Brain microvascular endothelial cell (primary cell): Measurements from ENCODE around the gene LRRTM4.

Source experiments
- DNase-seq: peaks from one replicate; pipeline ENCODE4 v3.0.0-alpha.2; 2020
- H3K27ac ChIP-seq: fragments of 250-450 bp; sonication (Bioruptor Pico); 2 replicates; pipeline ENCODE4 v1.5.1; 2020; ENCODE audit warnings: mild to moderate bottlenecking, moderate library complexity
- H3K27me3 ChIP-seq: fragments of 250-450 bp; sonication (Bioruptor Pico); replicated peaks from 2 replicates; pipeline ENCODE4 v1.5.1; 2020; ENCODE audit warnings: mild to moderate bottlenecking
- H3K36me3 ChIP-seq: fragments of 250-450 bp; sonication (Bioruptor Pico); replicated peaks from 2 replicates; pipeline ENCODE4 v1.5.1; 2020; ENCODE audit warnings: mild to moderate bottlenecking
- H3K4me3 ChIP-seq: 2 replicates; pipeline ENCODE4 v1.5.1; 2011; ENCODE audit warnings: low read depth, mild to moderate bottlenecking, control low read depth, low read length, moderate library complexity
- CTCF ChIP-seq: IDR thresholded peaks from 2 replicates; pipeline ENCODE4 v1.5.1; 2011; ENCODE audit warnings: low read depth, mild to moderate bottlenecking, moderate library complexity, low read length, control low read depth, inconsistent platforms; ENCODE audit errors: missing control alignments
- in situ Hi-C: cut with HindIII; loops from 2 replicates; pipeline ENCODE4 v1.10.0; 2017; ENCODE audit warnings: low sequenced_read_pairs, low pct_ligation_motif_present

The LRRTM4 gene

DNA sequence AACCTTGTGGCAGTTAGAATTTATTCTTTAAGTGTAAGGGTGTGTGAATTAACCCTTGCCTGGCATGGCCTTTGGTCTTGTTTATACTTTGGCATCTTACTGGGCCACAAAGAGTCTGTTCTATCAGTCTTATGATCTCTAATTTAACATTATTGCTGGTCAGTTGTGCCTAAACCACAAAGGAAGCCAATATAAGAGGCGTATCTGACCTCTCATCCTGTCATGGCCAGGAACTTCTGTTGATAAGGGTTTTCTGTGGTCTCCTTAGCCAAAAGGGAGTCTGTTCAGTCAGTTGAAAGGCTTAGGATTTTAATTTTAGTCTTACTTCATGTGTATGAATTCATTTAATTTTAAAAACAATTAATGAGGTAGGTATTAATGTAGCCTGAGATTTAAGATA is 127.2 kb downstream of the LRRTM4 start:
- no peak for DNase-seq
- Histone ChIP-seq H3K27ac (no peak overlapping the region), H3K27me3 (no peaks in the 10 kb centered on the region), H3K4me3 (no peak overlapping the region), H3K36me3 (no peaks in the 10 kb centered on the region)
- no peak for TF ChIP-seq CTCF
- in situ Hi-C loops = no loop called here

GRCh38 chr2:77391119-77391518 is 131.1 kb downstream of the LRRTM4 start:
- in situ Hi-C loops = no loop called here
- no peak for TF ChIP-seq CTCF
- H3K27me3 ChIP-seq = no peaks in the 10 kb centered on the region

GRCh38 chr2:77387324-77387723 is 134.9 kb downstream of the LRRTM4 start:
- no peaks in the 10 kb centered on the region for H3K27me3 ChIP-seq
- H3K27ac ChIP-seq = no peak overlapping the region
- in situ Hi-C loops = no loop called here
- no peak for DNase-seq
- H3K36me3 ChIP-seq = no peaks in the 10 kb centered on the region
- H3K4me3 ChIP-seq = no peak overlapping the region
- TF ChIP-seq CTCF = no peak

More at GRCh38 chr2:77391119-77391518, 131.1 kb downstream of the LRRTM4 start:
- no peak overlapping the region for H3K4me3 ChIP-seq
- H3K27ac ChIP-seq = no peak overlapping the region
- DNase-seq = no peak
- no peaks in the 10 kb centered on the region for H3K36me3 ChIP-seq

- in situ Hi-C loops = no loop called here
Observed at GRCh38 chr2:77372636-77373035, 149.5 kb downstream of the LRRTM4 start.

GRCh38 chr2:77370511-77370910 is 151.7 kb downstream of the LRRTM4 start:
- Histone ChIP-seq H3K36me3 (no peaks in the 10 kb centered on the region), H3K27ac (no peak overlapping the region), H3K27me3 (no peaks in the 10 kb centered on the region), H3K4me3 (no peak overlapping the region)
- no peak for TF ChIP-seq CTCF
- in situ Hi-C loops = no loop called here
- DNase-seq = no peak

More at GRCh38 chr2:77372636-77373035, 149.5 kb downstream of the LRRTM4 start:
- H3K4me3 ChIP-seq = no peak overlapping the region
- no peak overlapping the region for H3K27ac ChIP-seq
- TF ChIP-seq CTCF = no peak
- H3K27me3 ChIP-seq = no peaks in the 10 kb centered on the region
- DNase-seq = no peak
- H3K36me3 ChIP-seq = no peaks in the 10 kb centered on the region

DNA sequence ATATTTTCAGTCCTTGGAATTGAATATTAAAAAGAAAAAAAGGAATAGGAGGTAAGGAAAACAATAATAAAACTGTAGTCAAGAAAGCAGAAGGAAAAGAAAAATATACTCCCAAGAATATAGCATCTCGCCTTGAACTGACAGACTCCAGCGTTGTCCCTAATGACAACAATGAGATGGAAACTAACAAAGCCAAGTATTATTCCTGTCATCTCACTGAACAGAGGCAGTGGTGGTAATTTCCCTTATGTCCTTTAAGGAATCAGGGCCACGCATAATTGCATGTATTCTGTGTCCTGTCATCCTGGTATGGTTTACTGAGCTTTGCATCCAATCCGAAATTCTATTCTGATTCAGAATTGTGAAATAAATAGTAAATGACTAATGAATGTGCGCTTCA is 158.9 kb downstream of the LRRTM4 start:
- TF ChIP-seq CTCF = no peak
- no peak overlapping the region for H3K27ac ChIP-seq
- H3K27me3 ChIP-seq = no peaks in the 10 kb centered on the region
- in situ Hi-C loops = no loop called here
- H3K4me3 ChIP-seq = no peak overlapping the region
- H3K36me3 ChIP-seq = no peaks in the 10 kb centered on the region
- no peak for DNase-seq
